ENCODE results near the gene KDM4C. TPM values are rescaled to one million over a fixed set of nuclear protein-coding genes. Genes with fewer than 3 reads are reported as not detected.

The KDM4C gene
- total and polyA plus RNA-seq, 11 donors, result 4.4 to 19.9 (median 13.3) TPM

GRCh38 chr9:6907772-6908381 is 150.1 kb downstream of the KDM4C start:
- peak; percentile 28 to 70 (median 54) for TF ChIP-seq CTCF (IDR thresholded peaks at IDR 0.05)
- TF ChIP-seq POLR2A (IDR thresholded peaks at IDR 0.05), result no peak
- Histone ChIP-seq H3K27ac (no peak overlapping the region), H3K4me3 (no peak overlapping the region), H3K27me3 (no peaks in the 10 kb centered on the region), H3K4me1 (peaks cover 0 to 9% (median 0%) of the 10 kb centered on the region in 12 donors), H3K36me3 (no peaks in the 10 kb centered on the region), H3K9me3 (no peaks in the 10 kb centered on the region)
- ATAC-seq (peak in 1 of 4 donors; percentile 38), DNase-seq (no peak)
- intact Hi-C loops (cut with DNase I), result loop anchor here in 2 of 10 donors (10.0 kb wide), 1 partner anchor 627 kb away; no protein-coding TSS in a partner anchor
- WGBS, 4 donors, result 88 to 94% (median 91%) methylated on average over 4 of the region's 4 CpGs

GRCh38 chr9:6909181-6909580 is 151.4 kb downstream of the KDM4C start:
- Histone ChIP-seq H3K27ac (no peak overlapping the region), H3K4me1 (peaks cover 0 to 13% (median 0%) of the 10 kb centered on the region in 12 donors), H3K9me3 (no peaks in the 10 kb centered on the region), H3K36me3 (no peaks in the 10 kb centered on the region), H3K4me3 (no peak overlapping the region), H3K27me3 (no peaks in the 10 kb centered on the region)
- WGBS, 4 donors, result 80 to 88% (median 84%) methylated on average over 1 of the region's 1 CpG
- intact Hi-C loops (cut with DNase I), result loop anchor here in 2 of 10 donors (10.0 kb wide), 1 partner anchor 626 kb away; no protein-coding TSS in a partner anchor
- ATAC-seq (no peak), DNase-seq (no peak)
- TF ChIP-seq POLR2A (IDR thresholded peaks at IDR 0.05), result no peak
- no peak for TF ChIP-seq CTCF (IDR thresholded peaks at IDR 0.05)

- no peak for ATAC-seq
- intact Hi-C loops (cut with DNase I), result no loop called here
- H3K9me3 ChIP-seq, result no peaks in the 10 kb centered on the region
Observed at GRCh38 chr9:6910032-6910431, 152.3 kb downstream of the KDM4C start.

GRCh38 chr9:6910497-6910896 is 152.7 kb downstream of the KDM4C start:
- DNase-seq (no peak), ATAC-seq (no peak)
- Histone ChIP-seq H3K36me3 (no peaks in the 10 kb centered on the region), H3K27me3 (no peaks in the 10 kb centered on the region), H3K4me3 (no peak overlapping the region), H3K9me3 (no peaks in the 10 kb centered on the region), H3K4me1 (peaks cover 0 to 13% (median 0%) of the 10 kb centered on the region in 12 donors), H3K27ac (no peak overlapping the region)
- WGBS, 4 donors, result 87 to 94% (median 90%) methylated on average over 3 of the region's 3 CpGs
- TF ChIP-seq CTCF (IDR thresholded peaks at IDR 0.05), result no peak
- TF ChIP-seq POLR2A (IDR thresholded peaks at IDR 0.05), result no peak
- intact Hi-C loops (cut with DNase I), result no loop called here

More at GRCh38 chr9:6910032-6910431, 152.3 kb downstream of the KDM4C start:
- H3K4me3 ChIP-seq, result no peak overlapping the region
- no peak for TF ChIP-seq POLR2A (IDR thresholded peaks at IDR 0.05)
- TF ChIP-seq CTCF (IDR thresholded peaks at IDR 0.05), result peak in 11 of 12 donors; percentile 18 to 56 (median 23)
- no peak for DNase-seq
- no peak overlapping the region for H3K27ac ChIP-seq
- WGBS, 4 donors, result 55 to 62% (median 58%) methylated on average over 2 of the region's 2 CpGs
- H3K4me1 ChIP-seq, result peaks cover 0 to 13% (median 0%) of the 10 kb centered on the region in 12 donors
- H3K27me3 ChIP-seq, result no peaks in the 10 kb centered on the region
- H3K36me3 ChIP-seq, result no peaks in the 10 kb centered on the region

Measured in heart left ventricle (tissue), 16 donors.